GM12872 (cell line): ENCODE data around the gene CSF1.

ENCODE experiments used
- CTCF ChIP-seq: IDR thresholded peaks from 3 replicates; pipeline ENCODE4 v1.5.1; 2011; ENCODE audit warnings: low read depth, mild to moderate bottlenecking, low read length, moderate library complexity; ENCODE audit not compliant: insufficient read depth

CSF1 gene

GRCh38 chr1:109880971-109881894 lies 29.4 kb upstream of the CSF1 start:
- TF ChIP-seq CTCF = no peak

- no peak for TF ChIP-seq CTCF
Measured at GRCh38 chr1:109881906-109882287, 28.8 kb upstream of the CSF1 start.

GRCh38 chr1:109882288-109883245 lies 28.1 kb upstream of the CSF1 start:
- no peak for TF ChIP-seq CTCF

- no peak for TF ChIP-seq CTCF
Measured at GRCh38 chr1:109883248-109883955, 27.2 kb upstream of the CSF1 start.

GRCh38 chr1:109884242-109884891 lies 26.3 kb upstream of the CSF1 start:
- TF ChIP-seq CTCF = no peak

GRCh38 chr1:109885589-109885988 lies 25.1 kb upstream of the CSF1 start:
- TF ChIP-seq CTCF = no peak
